GM19468 (cell line): ENCODE data around the gene TRAF3.

Source experiments
- ATAC-seq: cut with Tn5 transposase; IDR thresholded peaks from one replicate; pipeline ENCODE4 v1.9.1; 2021; ENCODE audit warnings: mild to moderate bottlenecking, moderate library complexity, moderate number of reproducible peaks; ENCODE audit not compliant: unreplicated experiment; ENCODE audit errors: extremely low read depth

The TRAF3 gene

DNA sequence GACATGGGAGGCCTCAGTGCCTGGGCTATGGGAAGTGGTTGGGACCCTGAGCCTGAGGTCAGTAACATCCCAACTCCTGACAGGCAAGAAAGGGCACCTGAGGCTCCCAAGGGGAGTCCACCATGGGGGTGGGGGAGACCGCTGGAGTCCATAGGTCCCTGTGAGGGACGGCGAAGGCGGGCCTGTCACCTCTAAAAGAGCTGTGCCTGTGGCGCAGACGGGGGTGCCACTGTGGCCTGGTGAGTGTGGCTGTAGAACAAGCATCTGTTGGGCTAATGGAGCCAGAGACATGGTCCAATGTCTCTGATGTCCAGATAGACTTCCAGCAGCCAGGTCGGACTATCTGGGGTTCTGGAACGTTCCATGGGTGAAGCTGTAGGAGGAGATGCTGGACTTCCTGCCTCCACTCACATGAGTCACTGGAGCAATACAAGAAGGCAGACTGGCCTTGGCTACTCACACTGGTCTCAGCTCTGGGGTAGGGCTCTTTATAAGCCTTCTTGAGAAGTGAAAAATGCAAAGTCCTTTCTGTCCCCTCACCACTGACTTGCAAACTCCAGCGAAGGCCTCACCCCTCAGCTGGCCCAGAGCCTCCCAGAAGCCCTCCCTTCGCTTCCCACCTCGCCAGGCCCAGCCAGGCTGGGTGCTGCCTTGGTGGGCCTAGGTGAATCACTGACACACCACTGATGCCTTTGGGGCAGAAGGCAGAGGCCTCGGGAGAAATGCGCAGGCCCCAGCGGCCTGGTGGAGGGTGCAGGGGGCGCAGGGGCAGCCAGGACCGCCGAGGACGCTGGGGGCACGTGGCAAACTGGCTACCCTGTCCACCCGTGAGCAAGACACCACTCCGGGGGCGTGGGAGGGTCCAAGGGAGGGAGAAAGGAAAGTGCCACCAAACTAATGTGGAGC is 1.1 kb upstream of the TRAF3 start:
- ATAC-seq, result no peak

DNA sequence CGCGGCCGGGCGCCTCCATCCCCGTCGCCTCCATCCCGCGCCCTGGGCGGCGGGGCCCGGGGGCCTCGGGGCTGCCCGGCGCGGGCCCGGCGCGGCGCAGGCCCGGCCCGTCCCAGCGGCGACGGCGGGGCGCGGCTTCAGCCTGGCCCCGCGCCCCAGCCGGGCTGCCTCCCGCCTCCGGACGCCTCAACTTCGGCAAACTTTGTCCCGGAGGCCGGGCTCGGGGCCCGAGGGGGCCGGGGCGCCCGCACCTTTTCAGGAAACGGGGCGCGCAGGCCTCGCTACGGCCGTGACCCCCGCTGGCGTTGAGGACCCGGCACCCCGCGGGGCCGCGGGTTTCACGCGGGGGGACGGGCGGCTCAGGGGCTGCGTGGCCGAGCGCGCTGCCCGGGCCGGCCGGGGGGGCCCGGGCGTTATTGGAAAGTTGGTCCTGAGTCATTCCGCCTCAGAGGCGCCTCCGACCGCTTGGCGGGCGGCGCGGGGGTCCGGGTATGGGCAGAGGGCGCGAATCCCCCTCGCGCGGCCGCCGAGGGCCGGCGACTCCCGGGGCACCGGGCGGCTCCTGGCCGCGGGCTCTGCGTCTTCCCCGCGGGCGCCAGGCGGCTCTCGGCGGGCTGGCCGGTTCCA is 575 bp downstream of the TRAF3 start:
- ATAC-seq, result no peak

DNA sequence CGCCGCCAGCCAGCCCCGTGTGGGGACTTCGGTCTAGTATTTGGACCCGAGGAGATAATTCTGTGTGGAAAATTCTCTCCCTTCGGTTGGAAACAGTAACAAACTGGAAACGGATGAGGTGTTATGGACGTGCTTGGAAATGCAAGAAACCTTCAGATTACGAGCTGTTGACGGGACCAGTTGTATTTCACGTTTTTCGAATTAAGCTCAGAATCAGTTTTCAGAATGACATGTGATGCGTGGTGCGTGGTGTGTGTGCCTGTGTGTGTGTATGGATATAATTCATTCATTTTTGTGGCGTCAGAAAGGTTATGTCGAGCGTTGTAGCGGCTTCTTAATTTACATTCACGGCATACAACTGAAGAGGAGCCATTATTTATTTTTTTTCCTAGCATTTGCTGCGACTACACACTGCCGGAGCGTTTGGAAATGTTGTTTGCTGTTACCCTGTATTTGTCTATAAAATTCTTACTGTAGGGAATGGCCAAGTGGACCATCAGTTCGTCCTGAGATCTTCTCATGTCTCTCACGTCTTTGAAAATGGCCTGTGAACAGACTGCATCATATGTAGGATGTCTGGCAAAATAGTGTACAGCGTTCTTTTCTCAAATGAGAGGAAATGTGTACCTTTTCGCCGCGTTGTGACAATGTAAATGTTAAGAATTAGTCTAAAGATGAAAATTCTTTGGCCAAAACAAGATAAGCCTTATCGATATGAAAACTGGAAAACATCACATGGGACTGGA is 1.3 kb downstream of the TRAF3 start:
- ATAC-seq, result no peak

GRCh38 chr14:102779084-102779462 is 1.8 kb downstream of the TRAF3 start:
- no peak for ATAC-seq

GRCh38 chr14:102779574-102780315 is 2.5 kb downstream of the TRAF3 start:
- no peak for ATAC-seq

DNA sequence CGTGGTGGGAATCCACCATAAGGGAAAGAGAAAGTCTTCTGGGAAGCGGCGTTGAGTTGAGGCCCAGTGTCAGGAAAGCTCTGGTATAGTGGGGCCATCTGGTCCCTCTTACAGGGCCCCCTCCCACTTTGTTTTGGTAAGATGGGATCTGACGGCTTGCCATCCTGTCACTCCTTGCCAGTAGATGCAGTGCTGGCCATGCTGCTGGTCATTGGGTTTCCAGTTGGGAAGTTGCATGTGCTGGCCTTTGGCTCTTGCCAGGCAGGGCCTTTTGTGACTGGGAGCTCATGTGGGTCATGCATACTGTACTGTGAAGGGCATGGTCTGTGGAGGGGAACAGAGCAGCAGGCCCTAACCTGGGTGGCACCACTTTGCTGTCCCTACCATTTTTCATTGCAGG is 3.8 kb downstream of the TRAF3 start:
- no peak for ATAC-seq

- no peak for ATAC-seq
Measured at GRCh38 chr14:102782974-102783373, 5.7 kb downstream of the TRAF3 start.

DNA sequence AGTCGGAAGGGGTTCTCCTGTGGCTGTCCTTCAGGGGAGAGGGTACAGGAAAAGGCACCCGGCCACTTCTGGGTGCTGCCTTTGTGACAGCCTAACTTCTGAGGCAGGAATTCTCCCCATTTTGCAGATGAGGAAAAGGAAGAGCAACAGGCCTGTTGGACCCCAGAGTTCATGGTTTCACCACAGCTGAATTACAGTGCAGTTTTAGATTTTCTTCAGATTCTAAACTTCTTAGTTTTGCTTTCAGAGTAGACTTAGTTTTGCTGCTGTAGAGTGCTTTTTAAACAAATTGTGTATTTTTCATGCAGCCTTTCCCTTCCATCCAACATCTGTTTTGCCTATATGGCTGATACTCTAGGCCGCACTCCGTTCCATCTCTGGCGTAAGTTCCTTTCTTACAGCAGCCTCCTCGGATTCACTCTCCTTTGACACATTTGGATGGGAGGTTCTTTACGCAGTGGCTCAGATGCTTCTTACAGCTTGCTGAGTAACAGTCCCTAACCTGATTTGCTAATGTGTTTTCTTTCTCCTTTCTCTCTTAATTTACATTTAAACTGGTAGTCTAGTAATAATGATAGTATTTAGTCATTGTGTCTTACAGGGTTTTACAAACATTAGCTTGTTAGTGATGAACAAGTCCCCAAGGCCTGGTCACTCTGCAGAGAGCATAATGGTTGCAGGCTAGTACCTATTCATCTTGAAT is 7.8 kb downstream of the TRAF3 start:
- ATAC-seq, result no peak

- ATAC-seq, result no peak
Measured at GRCh38 chr14:102785595-102785963, 8.3 kb downstream of the TRAF3 start.

GRCh38 chr14:102786768-102787167 is 9.5 kb downstream of the TRAF3 start:
- no peak for ATAC-seq

DNA sequence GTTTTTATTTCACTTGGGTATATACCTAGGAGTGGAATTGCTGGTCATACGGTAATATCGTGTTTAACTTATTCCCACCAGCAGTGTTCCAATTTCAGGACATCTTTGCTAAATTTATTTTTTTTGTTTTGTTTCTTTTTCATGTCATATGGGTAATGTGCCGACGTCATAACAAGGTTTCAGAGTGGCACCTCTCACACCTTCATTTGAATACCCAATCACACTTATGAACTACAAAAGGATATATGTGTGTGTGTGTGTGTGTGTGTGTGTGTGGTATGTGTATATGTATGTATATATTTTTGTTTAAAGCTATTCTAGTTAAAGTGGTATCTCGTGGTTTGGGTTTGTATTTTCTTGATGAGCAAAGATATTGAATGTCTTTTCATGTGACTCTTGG is 12.1 kb downstream of the TRAF3 start:
- ATAC-seq, result no peak

DNA sequence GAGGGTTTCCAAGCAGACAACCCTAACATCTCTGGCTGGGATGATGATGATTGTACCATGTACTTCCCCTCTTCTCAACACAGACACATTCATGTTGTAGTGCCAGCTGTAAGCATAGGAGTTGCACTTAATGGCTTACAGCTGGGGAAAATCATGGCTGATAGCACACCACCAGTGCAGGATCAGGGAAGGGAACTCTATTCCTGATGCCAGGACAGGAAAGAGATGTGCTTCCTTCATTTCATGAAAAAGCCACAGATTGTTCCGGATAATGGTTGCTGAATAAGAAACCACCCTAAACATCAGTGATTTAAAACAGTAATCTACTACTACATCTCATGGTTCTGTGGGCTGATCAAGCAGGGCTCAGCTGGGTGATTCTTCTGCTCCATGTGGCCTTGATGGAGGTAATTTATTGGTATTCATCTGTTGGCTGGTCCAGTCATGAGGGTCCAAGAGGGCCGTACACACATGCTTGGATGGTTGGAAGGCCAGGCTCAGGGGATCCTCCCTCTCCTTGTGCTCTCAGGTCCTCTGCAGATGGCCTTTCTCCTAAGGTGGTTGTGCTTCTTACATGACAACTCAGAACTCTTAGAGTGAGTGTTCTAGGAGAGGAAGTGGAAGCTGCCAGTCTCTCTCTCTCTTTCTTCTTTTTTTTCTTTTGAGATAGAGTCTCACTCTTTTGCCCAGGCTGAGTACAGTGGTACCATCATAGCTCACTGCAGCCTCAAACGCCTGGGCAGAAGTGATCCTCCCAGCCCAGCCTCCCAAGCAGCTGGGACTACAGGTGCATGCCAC is 16.5 kb downstream of the TRAF3 start:
- no peak for ATAC-seq

GRCh38 chr14:102795060-102795925 is 18.0 kb downstream of the TRAF3 start:
- ATAC-seq, result peak; percentile 21

- no peak for ATAC-seq
Measured at GRCh38 chr14:102796661-102797190, 19.5 kb downstream of the TRAF3 start.

DNA sequence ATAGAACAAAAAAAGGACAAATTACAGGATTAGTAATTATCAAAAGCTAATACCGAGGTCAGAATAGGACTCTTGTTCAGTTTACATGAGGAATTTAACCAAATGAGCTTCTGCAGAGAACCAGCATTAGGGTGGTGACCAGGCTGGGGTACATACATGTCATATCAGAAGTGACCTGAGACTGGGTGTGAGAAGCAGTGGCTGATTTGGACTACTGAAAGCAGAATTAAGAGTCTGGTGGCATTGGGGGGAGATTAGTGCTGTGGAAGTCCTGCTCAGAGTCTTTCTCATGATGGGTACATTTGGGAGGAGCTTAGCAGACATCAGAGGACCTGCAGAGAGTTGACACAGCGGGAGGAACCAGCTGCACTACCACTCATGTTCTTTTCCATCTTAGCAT is 21.7 kb downstream of the TRAF3 start:
- no peak for ATAC-seq

DNA sequence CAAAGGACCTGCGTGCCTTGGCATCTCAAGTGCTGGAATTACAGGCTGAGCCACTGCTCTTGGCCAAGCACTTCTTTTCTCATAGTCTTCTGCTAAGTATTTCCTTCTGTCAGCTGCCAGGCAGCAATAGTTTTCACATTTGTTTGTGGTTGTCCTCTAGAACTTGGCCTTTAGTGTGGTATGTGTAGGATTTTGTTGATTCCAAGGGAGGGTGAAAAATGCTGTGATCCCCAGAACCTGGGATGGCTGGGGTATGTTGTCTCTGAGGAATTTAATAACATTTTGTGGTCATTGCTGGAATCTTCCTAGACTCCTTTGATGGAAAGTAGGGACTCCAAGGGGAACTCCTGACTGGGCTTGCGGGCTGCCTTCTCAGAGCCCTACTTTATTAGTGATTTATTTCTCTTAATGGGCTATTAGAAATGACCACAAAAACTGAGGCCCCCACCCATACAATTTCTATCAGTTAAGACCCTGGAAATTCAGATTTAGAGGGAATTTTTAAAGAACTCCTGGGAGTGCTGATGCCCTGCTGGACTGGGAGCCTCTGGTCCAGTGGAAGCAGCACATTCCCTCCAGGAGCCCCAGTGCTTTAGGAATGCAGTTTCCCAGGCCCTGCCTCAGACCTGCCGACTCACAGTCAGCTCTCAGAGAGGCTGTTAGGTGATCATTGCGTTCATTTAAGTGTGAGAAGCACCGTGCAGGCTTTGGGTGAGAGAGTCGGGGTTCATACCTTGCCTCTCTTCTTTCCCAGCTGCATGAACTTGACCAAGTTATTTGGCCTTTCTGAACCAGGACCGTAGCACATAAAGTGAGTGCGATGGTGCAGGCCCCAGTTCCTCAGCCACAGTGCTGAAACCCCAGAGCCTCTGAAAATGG is 22.7 kb downstream of the TRAF3 start:
- no peak for ATAC-seq
